ENCODE data around the gene EIF1.

The EIF1 gene

GRCh38 chr17:41690497-41690896 is 1.8 kb downstream of the EIF1 start:
- DNase-seq (ENCODE audit: low read depth in 2 of 2), result no peak
- TF ChIP-seq CTCF (IDR thresholded peaks at IDR 0.05; ENCODE audit: low read depth, low read length), result no peak
- peak overlapping the region; percentile 84 to 92 for H3K4me3 ChIP-seq (replicated peaks in 1 of 2; ENCODE audit: low read depth in 2 of 2, low read length in 2 of 2)

DNA sequence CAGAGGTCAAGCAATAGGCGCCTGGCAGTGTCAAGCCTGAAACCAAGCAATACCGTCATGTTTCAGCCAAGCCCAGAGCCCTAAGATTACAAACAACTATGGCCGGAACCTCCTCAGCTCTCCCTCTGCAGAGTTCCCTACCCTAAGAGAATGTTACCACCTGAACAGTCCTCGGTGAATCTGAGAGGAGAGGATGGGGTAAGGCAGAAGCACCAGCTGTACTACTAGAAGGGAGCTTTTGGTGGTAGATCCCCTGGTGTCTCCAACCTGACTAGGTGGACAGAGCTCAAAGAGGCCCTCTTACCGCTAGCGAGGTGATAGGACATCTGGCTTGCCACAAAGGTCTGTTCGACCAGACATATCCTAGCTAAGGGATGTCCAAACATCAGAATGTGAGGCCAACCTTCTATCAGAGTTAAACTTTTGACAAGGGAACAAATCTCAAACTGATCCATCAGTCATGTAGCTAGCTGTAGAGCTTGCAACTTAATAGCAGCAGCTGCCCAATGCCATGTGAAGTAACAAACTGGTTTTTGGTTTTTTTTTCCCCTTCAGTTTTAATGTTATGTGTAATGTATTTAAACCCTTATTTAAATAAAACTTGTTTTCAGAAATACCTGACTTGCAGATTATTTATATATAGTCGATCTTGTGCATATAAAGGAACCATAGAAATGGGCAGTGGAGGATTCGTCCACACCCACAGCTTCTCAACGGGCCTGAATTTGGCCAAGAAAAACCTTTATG is 2.5 kb downstream of the EIF1 start:
- DNase-seq (ENCODE audit: low read depth in 2 of 2), result peak; percentile 16 to 20
- peak overlapping the region in 1 of 2 donors; percentile 84 for H3K4me3 ChIP-seq (replicated peaks in 1 of 2; ENCODE audit: low read depth in 2 of 2, low read length in 2 of 2)
- TF ChIP-seq CTCF (IDR thresholded peaks at IDR 0.05; ENCODE audit: low read depth, low read length), result no peak

- no peak for TF ChIP-seq CTCF (IDR thresholded peaks at IDR 0.05; ENCODE audit: low read depth, low read length)
- peak; percentile 31 to 43 for DNase-seq (ENCODE audit: low read depth in 2 of 2)
- H3K4me3 ChIP-seq (replicated peaks in 1 of 2; ENCODE audit: low read depth in 2 of 2, low read length in 2 of 2), result no peak overlapping the region
These were observed 4.2 kb downstream of the EIF1 start for GRCh38 chr17:41692722-41693521.

- H3K4me3 ChIP-seq (replicated peaks in 1 of 2; ENCODE audit: low read depth in 2 of 2, low read length in 2 of 2), result no peak overlapping the region
- TF ChIP-seq CTCF (IDR thresholded peaks at IDR 0.05; ENCODE audit: low read depth, low read length), result no peak
- peak in 1 of 2 donors; percentile 9 for DNase-seq (ENCODE audit: low read depth in 2 of 2)
These were observed 6.5 kb downstream of the EIF1 start for GRCh38 chr17:41695134-41695661.

DNA sequence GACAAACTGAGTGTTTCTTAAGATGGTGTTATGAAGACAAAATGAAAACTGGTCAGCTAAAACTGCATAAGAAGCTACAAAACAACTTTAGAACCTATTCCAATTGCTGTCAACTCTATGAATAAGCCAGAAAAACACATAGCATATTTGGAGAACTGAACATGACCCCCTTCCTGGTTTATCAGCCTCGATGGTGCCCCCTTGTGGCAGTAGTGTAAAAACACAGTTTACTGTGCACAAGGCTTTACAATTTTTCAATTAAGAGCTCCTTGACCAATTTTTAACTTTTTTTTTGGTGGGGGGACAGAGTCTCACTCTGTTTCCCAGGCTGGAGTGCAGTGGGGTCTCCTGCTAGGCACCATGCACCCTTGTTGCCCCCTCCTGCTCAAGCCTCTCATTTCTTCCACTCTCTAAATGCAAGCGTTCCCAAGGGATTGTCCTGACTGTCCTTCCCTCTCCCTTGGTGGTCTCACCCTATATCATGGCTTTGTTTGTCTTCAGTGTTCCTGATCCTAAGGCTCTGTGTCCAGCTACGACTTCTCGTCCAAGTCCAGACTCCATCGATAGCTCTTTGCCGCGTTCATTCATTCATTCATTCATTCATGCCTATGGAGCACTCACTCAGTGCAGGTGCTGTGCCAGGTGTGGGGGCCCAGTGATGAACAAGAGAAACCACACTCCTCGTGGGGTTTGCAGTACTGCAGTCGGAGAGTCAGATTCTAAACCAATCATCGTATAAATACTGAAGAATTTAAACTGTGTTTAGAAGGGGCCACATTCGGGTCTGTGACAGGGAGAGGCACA is 7.5 kb downstream of the EIF1 start:
- peak; percentile 87 to 88 for DNase-seq (ENCODE audit: low read depth in 2 of 2)
- TF ChIP-seq CTCF (IDR thresholded peaks at IDR 0.05; ENCODE audit: low read depth, low read length), result peak; percentile 76
- H3K4me3 ChIP-seq (replicated peaks in 1 of 2; ENCODE audit: low read depth in 2 of 2, low read length in 2 of 2), result no peak overlapping the region

Data from cardiac fibroblast (primary cell).